ENCODE results near the gene LOXHD1. TPM values are rescaled to one million over a fixed set of nuclear protein-coding genes. Genes with fewer than 3 reads are reported as not detected.

Gene LOXHD1
- total RNA-seq, 1 donor from 2014 or later = not detected

- no peak for DNase-seq (ENCODE audit: low read depth)
Measured at GRCh38 chr18:46629361-46629760, 27.7 kb downstream of the LOXHD1 start.

GRCh38 chr18:46628206-46628605 lies 28.8 kb downstream of the LOXHD1 start:
- no peak for DNase-seq (ENCODE audit: low read depth)

GRCh38 chr18:46627136-46627535 lies 29.9 kb downstream of the LOXHD1 start:
- no peak for DNase-seq (ENCODE audit: low read depth)

- DNase-seq (ENCODE audit: low read depth) = no peak
Measured at GRCh38 chr18:46625069-46625468, 32.0 kb downstream of the LOXHD1 start.

- DNase-seq (ENCODE audit: low read depth) = no peak
Measured at GRCh38 chr18:46624127-46624526, 32.9 kb downstream of the LOXHD1 start.

GRCh38 chr18:46623541-46623940 lies 33.5 kb downstream of the LOXHD1 start:
- no peak for DNase-seq (ENCODE audit: low read depth)

- peak; percentile 33 for DNase-seq (ENCODE audit: low read depth)
Measured at GRCh38 chr18:46622999-46623398, 34.0 kb downstream of the LOXHD1 start.

GRCh38 chr18:46622451-46622850 lies 34.6 kb downstream of the LOXHD1 start:
- no peak for DNase-seq (ENCODE audit: low read depth)

GRCh38 chr18:46621871-46622270 lies 35.1 kb downstream of the LOXHD1 start:
- no peak for DNase-seq (ENCODE audit: low read depth)

- no peak for DNase-seq (ENCODE audit: low read depth)
Measured at GRCh38 chr18:46621111-46621766, 35.8 kb downstream of the LOXHD1 start.

- no peak for DNase-seq (ENCODE audit: low read depth)
Measured at GRCh38 chr18:46619559-46619958, 37.5 kb downstream of the LOXHD1 start.

- no peak for DNase-seq (ENCODE audit: low read depth)
Measured at GRCh38 chr18:46615720-46616119, 41.3 kb downstream of the LOXHD1 start.

GRCh38 chr18:46609048-46609447 lies 48.0 kb downstream of the LOXHD1 start:
- no peak for DNase-seq (ENCODE audit: low read depth)

- DNase-seq (ENCODE audit: low read depth) = no peak
Measured at GRCh38 chr18:46607926-46608325, 49.1 kb downstream of the LOXHD1 start.

GRCh38 chr18:46601141-46601805 lies 55.7 kb downstream of the LOXHD1 start:
- DNase-seq (ENCODE audit: low read depth) = no peak

- no peak for DNase-seq (ENCODE audit: low read depth)
Measured at GRCh38 chr18:46596119-46596518, 60.9 kb downstream of the LOXHD1 start.

GRCh38 chr18:46591783-46592391 lies 65.1 kb downstream of the LOXHD1 start:
- DNase-seq (ENCODE audit: low read depth) = no peak

GRCh38 chr18:46590103-46590502 lies 66.9 kb downstream of the LOXHD1 start:
- no peak for DNase-seq (ENCODE audit: low read depth)

GRCh38 chr18:46588971-46589660 lies 67.9 kb downstream of the LOXHD1 start:
- peak; percentile 6 for DNase-seq (ENCODE audit: low read depth)

- DNase-seq (ENCODE audit: low read depth) = no peak
Measured at GRCh38 chr18:46587600-46587999, 69.4 kb downstream of the LOXHD1 start.

- DNase-seq (ENCODE audit: low read depth) = no peak
Measured at GRCh38 chr18:46583711-46584110, 73.3 kb downstream of the LOXHD1 start.

- DNase-seq (ENCODE audit: low read depth) = no peak
Measured at GRCh38 chr18:46581648-46582047, 75.4 kb downstream of the LOXHD1 start.

GRCh38 chr18:46578987-46579386 lies 78.0 kb downstream of the LOXHD1 start:
- DNase-seq (ENCODE audit: low read depth) = no peak

All from renal cortical epithelial cell (primary cell).